Measurements from ENCODE around the gene PIP4K2A. TPM values are rescaled to one million over a fixed set of nuclear protein-coding genes. Genes with fewer than 3 reads are reported as not detected.

The PIP4K2A gene
- polyA plus RNA-seq, 4 donors, result 4.5 to 11.3 (median 9.0) TPM

DNA sequence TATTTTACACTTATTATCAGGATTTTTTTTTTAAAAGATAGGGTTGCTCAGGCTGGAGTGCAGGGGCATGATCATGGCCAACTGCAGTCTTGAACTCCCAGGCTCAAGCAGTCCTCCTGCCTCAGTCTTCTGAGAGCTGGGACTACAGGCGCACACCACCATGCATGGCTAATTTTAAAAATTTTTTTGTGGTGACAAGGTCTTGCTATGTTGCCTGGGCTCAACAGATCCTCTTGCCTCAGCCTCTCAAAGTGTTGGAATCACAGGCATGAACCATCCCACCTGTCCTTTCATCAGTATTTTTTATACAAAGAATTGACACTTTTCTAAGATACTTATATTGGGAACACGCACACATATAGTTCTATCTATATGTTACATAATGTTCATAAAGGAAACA is 99.3 kb downstream of the PIP4K2A start:
- H3K4me3 ChIP-seq (ENCODE audit: low read depth in 1 of 3, low read length in 3 of 3), result no peak overlapping the region
- H3K27ac ChIP-seq (ENCODE audit: low read depth in 1 of 3, low read length in 2 of 3), result no peak overlapping the region
- 93 to 96% (median 94%) methylated on average over 2 of the region's 2 CpGs for WGBS, 3 donors
- H3K36me3 ChIP-seq (ENCODE audit: control insufficient read depth in 3 of 3, insufficient read depth in 2 of 3, low read depth in 1 of 3, low read length in 3 of 3), result peaks cover 0 to 4% (median 0%) of the 10 kb centered on the region in 3 donors
- H3K4me1 ChIP-seq (ENCODE audit: control insufficient read depth in 3 of 3, insufficient read depth in 2 of 3, low read depth in 1 of 3, low read length in 2 of 3), result peaks cover 0 to 13% (median 2%) of the 10 kb centered on the region in 3 donors
- DNase-seq, result no peak
- no peaks in the 10 kb centered on the region for H3K27me3 ChIP-seq (ENCODE audit: control insufficient read depth in 3 of 3, insufficient read depth in 3 of 3, low read length in 3 of 3)
- H3K9me3 ChIP-seq (ENCODE audit: control insufficient read depth in 2 of 2, insufficient read depth in 1 of 2, low read depth in 1 of 2, low read length in 1 of 2), result no peaks in the 10 kb centered on the region
- no peak for FAIRE-seq

DNA sequence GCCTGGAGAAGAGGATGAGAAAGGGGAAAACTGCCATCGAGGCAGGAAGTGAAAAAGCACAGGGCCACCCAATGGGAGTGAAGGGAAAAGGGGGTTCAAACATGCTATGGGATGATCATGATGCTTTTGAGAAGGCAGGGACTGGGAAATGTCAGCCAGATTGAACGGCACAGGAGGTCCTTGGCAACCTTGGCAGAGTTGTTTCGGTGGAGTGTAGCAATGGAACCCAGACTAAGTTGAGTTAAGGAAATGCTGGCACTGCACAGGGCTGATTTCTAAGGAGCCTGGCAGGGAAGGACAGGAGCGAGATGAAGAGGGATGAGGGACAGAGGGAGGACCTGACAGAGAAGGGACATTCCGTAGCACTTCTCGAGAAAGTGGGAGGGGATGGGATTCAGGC is 101.4 kb downstream of the PIP4K2A start:
- WGBS, 3 donors, result 89 to 95% (median 90%) methylated on average over 6 of the region's 6 CpGs
- no peak for FAIRE-seq
- Histone ChIP-seq H3K4me3 (ENCODE audit: low read depth in 1 of 3, low read length in 3 of 3) (no peak overlapping the region), H3K36me3 (ENCODE audit: control insufficient read depth in 3 of 3, insufficient read depth in 2 of 3, low read depth in 1 of 3, low read length in 3 of 3) (peaks cover 0 to 7% (median 0%) of the 10 kb centered on the region in 3 donors), H3K4me1 (ENCODE audit: control insufficient read depth in 3 of 3, insufficient read depth in 2 of 3, low read depth in 1 of 3, low read length in 2 of 3) (peaks cover 0 to 12% (median 0%) of the 10 kb centered on the region in 3 donors), H3K27ac (ENCODE audit: low read depth in 1 of 3, low read length in 2 of 3) (no peak overlapping the region), H3K27me3 (ENCODE audit: control insufficient read depth in 3 of 3, insufficient read depth in 3 of 3, low read length in 3 of 3) (no peaks in the 10 kb centered on the region), H3K9me3 (ENCODE audit: control insufficient read depth in 2 of 2, insufficient read depth in 1 of 2, low read depth in 1 of 2, low read length in 1 of 2) (no peaks in the 10 kb centered on the region)
- no peak for DNase-seq

DNA sequence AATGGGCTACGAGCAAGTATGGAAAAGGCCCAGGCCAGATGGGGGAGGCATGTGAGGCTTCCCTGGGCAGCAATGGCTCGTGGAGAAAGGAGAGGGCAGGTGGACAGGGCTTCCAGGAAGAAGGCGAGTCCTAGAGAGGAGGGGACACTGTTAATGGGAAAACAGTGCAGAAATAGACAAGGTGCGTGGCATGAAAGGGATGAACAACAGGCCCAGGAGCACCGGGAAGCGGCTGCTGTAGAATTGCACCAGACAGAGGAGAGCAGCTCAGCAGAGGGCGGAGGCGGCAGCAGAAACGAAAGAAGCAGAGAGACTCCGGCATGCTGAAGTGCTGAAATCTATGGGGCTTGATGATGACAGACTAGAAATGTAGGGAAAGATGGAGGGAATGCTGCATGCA is 102.1 kb downstream of the PIP4K2A start:
- FAIRE-seq (no peak), DNase-seq (no peak)
- peaks cover 0 to 7% (median 0%) of the 10 kb centered on the region in 3 donors for H3K36me3 ChIP-seq (ENCODE audit: control insufficient read depth in 3 of 3, insufficient read depth in 2 of 3, low read depth in 1 of 3, low read length in 3 of 3)
- H3K4me1 ChIP-seq (ENCODE audit: control insufficient read depth in 3 of 3, insufficient read depth in 2 of 3, low read depth in 1 of 3, low read length in 2 of 3), result peaks cover 0 to 9% (median 0%) of the 10 kb centered on the region in 3 donors
- peak overlapping the region in 2 of 3 donors; percentile 22 to 50 for H3K27ac ChIP-seq (ENCODE audit: low read depth in 1 of 3, low read length in 2 of 3)
- no peaks in the 10 kb centered on the region for H3K27me3 ChIP-seq (ENCODE audit: control insufficient read depth in 3 of 3, insufficient read depth in 3 of 3, low read length in 3 of 3)
- WGBS, 3 donors, result 76 to 77% (median 77%) methylated on average over 10 of the region's 10 CpGs
- H3K9me3 ChIP-seq (ENCODE audit: control insufficient read depth in 2 of 2, insufficient read depth in 1 of 2, low read depth in 1 of 2, low read length in 1 of 2), result no peaks in the 10 kb centered on the region
- H3K4me3 ChIP-seq (ENCODE audit: low read depth in 1 of 3, low read length in 3 of 3), result no peak overlapping the region

DNA sequence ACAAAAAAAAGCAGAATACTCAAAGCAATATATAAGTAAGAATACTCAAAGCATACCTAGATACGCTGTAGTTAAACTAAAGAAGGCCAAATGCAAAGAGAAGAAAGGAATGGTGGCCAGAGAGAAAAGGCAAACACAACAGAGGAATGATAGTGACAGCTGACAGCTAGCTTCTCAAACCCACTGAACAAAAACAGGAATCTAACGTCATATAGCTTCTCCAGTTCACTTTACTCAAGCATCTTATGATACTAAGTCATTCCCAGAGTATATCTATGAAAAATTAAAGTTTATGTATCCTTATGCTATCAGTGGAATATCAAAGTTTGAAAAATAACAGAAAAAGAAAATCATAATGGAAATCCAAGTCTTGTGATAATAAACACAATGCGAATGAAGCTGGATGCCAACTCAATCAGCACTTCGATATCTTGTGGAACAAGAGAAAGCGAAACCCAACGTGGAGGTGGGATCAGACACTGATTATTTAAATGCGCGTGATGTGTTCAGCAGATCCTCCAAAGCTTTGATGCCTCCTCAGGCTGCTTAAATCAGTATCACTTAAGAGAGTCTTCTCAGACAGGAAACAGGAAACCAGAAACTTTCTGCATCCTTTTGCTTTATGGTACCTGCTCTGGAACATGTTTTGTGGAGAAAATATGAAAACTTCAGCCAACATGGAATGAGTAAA is 102.8 kb downstream of the PIP4K2A start:
- no peak overlapping the region for H3K4me3 ChIP-seq (ENCODE audit: low read depth in 1 of 3, low read length in 3 of 3)
- H3K4me1 ChIP-seq (ENCODE audit: control insufficient read depth in 3 of 3, insufficient read depth in 2 of 3, low read depth in 1 of 3, low read length in 2 of 3), result peaks cover 0 to 9% (median 0%) of the 10 kb centered on the region in 3 donors

DNA sequence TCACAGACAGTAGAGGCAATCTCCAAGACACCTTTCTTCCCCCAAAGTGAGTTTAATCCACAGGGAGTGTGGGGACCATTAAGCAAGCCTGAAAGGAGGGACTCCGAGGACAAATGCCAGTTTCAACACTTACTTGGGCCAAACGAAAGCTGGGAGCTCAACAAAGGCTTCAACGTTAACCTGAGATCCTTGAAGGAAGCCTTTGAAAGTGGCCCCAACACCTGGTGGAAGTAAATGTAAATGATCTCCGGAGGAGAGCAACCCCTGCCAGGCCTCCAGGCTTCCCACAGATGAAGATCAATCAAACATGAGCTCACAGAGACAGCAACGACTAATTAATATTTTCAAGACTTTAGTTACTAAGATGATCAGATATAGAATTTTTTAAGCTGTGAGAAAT is 103.8 kb downstream of the PIP4K2A start:
- Histone ChIP-seq H3K4me1 (ENCODE audit: control insufficient read depth in 3 of 3, insufficient read depth in 2 of 3, low read depth in 1 of 3, low read length in 2 of 3) (peaks cover 0 to 3% (median 0%) of the 10 kb centered on the region in 3 donors), H3K4me3 (ENCODE audit: low read depth in 1 of 3, low read length in 3 of 3) (no peak overlapping the region), H3K36me3 (ENCODE audit: control insufficient read depth in 3 of 3, insufficient read depth in 2 of 3, low read depth in 1 of 3, low read length in 3 of 3) (peaks cover 0 to 7% (median 0%) of the 10 kb centered on the region in 3 donors), H3K27me3 (ENCODE audit: control insufficient read depth in 3 of 3, insufficient read depth in 3 of 3, low read length in 3 of 3) (no peaks in the 10 kb centered on the region), H3K9me3 (ENCODE audit: control insufficient read depth in 2 of 2, insufficient read depth in 1 of 2, low read depth in 1 of 2, low read length in 1 of 2) (no peaks in the 10 kb centered on the region), H3K27ac (ENCODE audit: low read depth in 1 of 3, low read length in 2 of 3) (peak overlapping the region in 1 of 3 donors; percentile 5)
- 72 to 83% (median 82%) methylated on average over 5 of the region's 5 CpGs for WGBS, 3 donors
- no peak for DNase-seq
- no peak for FAIRE-seq

More for the DNA sequence above, 102.8 kb downstream of the PIP4K2A start:
- Histone ChIP-seq H3K36me3 (ENCODE audit: control insufficient read depth in 3 of 3, insufficient read depth in 2 of 3, low read depth in 1 of 3, low read length in 3 of 3) (peaks cover 0 to 7% (median 0%) of the 10 kb centered on the region in 3 donors), H3K9me3 (ENCODE audit: control insufficient read depth in 2 of 2, insufficient read depth in 1 of 2, low read depth in 1 of 2, low read length in 1 of 2) (no peaks in the 10 kb centered on the region), H3K27ac (ENCODE audit: low read depth in 1 of 3, low read length in 2 of 3) (peak overlapping the region in 1 of 3 donors; percentile 52), H3K27me3 (ENCODE audit: control insufficient read depth in 3 of 3, insufficient read depth in 3 of 3, low read length in 3 of 3) (no peaks in the 10 kb centered on the region)
- 71 to 82% (median 74%) methylated on average over 8 of the region's 8 CpGs for WGBS, 3 donors
- FAIRE-seq (no peak), DNase-seq (peak in 1 of 2 donors; percentile 53)

DNA sequence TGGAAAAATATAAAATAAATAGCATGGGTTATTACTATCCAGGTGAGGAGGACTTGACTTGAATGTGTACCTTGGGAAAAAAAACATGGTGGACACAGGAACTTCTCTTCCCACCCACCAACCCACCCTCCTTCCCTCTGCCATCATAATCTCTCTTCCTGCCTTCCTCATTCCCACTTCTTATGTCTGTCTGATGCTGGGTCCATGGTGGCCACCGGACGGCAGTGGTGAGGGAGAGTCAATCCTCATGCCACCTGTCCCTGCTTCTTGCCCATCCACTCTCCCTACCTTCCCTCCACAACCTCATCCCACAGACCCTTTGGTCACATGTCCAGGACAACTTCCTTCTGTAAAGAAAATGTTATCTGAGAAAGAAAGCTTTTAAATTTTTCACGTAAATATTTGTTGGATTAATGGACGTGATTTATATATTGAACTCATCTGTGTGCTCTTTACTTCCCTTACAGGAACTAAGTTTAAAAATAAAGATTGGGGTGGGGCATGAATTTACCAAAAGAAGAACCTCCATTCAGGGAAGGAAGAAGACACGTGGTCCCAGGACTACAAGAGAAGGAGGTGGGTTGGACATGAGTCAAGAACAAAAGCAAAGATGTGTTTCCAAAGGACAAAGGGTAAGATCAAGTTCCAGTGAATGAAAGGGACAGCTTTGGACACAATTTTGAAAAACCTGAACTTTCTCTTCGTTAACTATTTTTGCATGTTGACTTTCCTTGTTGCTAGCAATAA is 104.5 kb downstream of the PIP4K2A start:
- H3K9me3 ChIP-seq (ENCODE audit: control insufficient read depth in 2 of 2, insufficient read depth in 1 of 2, low read depth in 1 of 2, low read length in 1 of 2), result no peaks in the 10 kb centered on the region
- WGBS, 3 donors, result 47 to 73% (median 65%) methylated on average over 6 of the region's 6 CpGs
- DNase-seq (no peak), FAIRE-seq (no peak)
- no peaks in the 10 kb centered on the region for H3K27me3 ChIP-seq (ENCODE audit: control insufficient read depth in 3 of 3, insufficient read depth in 3 of 3, low read length in 3 of 3)
- H3K4me3 ChIP-seq (ENCODE audit: low read depth in 1 of 3, low read length in 3 of 3), result no peak overlapping the region
- peaks cover 0 to 7% (median 0%) of the 10 kb centered on the region in 3 donors for H3K36me3 ChIP-seq (ENCODE audit: control insufficient read depth in 3 of 3, insufficient read depth in 2 of 3, low read depth in 1 of 3, low read length in 3 of 3)
- no peak overlapping the region for H3K27ac ChIP-seq (ENCODE audit: low read depth in 1 of 3, low read length in 2 of 3)
- peaks cover 0 to 5% (median 0%) of the 10 kb centered on the region in 3 donors for H3K4me1 ChIP-seq (ENCODE audit: control insufficient read depth in 3 of 3, insufficient read depth in 2 of 3, low read depth in 1 of 3, low read length in 2 of 3)

DNA sequence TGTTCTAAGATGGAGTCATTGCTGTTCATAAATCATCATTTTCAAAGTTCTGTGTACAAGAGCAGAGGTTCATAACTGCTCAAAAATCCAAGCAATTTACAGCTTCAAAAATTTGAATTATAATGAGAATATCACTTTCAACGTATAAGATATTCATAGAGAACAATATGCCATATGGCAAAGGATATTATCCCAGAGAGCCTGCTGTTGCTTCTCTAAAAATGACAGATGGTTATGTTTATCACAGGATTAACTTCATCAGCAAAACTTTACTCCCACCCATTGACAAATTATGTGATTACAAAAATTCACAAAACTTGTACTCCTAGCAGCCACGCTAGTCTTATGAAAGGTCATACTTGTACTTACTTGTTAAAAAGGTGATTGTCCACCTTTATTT is 105.1 kb downstream of the PIP4K2A start:
- H3K27ac ChIP-seq (ENCODE audit: low read depth in 1 of 3, low read length in 2 of 3), result no peak overlapping the region
- H3K4me3 ChIP-seq (ENCODE audit: low read depth in 1 of 3, low read length in 3 of 3), result no peak overlapping the region
- WGBS, 3 donors, result 78 to 96% (median 90%) methylated on average over 2 of the region's 2 CpGs
- no peaks in the 10 kb centered on the region for H3K27me3 ChIP-seq (ENCODE audit: control insufficient read depth in 3 of 3, insufficient read depth in 3 of 3, low read length in 3 of 3)
- no peaks in the 10 kb centered on the region for H3K9me3 ChIP-seq (ENCODE audit: control insufficient read depth in 2 of 2, insufficient read depth in 1 of 2, low read depth in 1 of 2, low read length in 1 of 2)
- H3K4me1 ChIP-seq (ENCODE audit: control insufficient read depth in 3 of 3, insufficient read depth in 2 of 3, low read depth in 1 of 3, low read length in 2 of 3), result peaks cover 0 to 12% (median 0%) of the 10 kb centered on the region in 3 donors
- DNase-seq (no peak), FAIRE-seq (no peak)
- H3K36me3 ChIP-seq (ENCODE audit: control insufficient read depth in 3 of 3, insufficient read depth in 2 of 3, low read depth in 1 of 3, low read length in 3 of 3), result peaks cover 0 to 11% (median 0%) of the 10 kb centered on the region in 3 donors

DNA sequence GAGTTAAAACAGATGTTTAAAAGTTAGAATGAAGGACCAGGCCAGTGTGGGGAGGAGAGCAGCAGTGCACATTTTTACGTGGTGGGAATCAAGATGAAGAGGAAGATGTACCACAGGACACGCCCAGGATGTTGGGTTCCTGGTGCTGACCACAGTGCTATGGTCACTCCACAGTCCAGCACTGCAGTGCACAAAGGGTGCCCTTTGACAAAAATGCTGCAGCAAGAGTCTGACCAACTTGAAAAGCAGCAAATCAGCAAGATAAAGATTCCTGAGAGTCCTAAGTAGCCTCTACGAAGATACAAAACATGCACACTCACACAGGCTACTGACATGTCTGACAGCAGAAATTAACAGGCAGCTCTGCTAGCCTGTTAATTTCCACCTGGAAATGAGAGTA is 107.1 kb downstream of the PIP4K2A start:
- FAIRE-seq, result no peak

More for the DNA sequence above, 107.1 kb downstream of the PIP4K2A start:
- 40 to 60% (median 48%) methylated on average over 3 of the region's 3 CpGs for WGBS, 3 donors
- DNase-seq, result no peak
- no peaks in the 10 kb centered on the region for H3K27me3 ChIP-seq (ENCODE audit: control insufficient read depth in 3 of 3, insufficient read depth in 3 of 3, low read length in 3 of 3)
- H3K27ac ChIP-seq (ENCODE audit: low read depth in 1 of 3, low read length in 2 of 3), result no peak overlapping the region
- no peaks in the 10 kb centered on the region for H3K9me3 ChIP-seq (ENCODE audit: control insufficient read depth in 2 of 2, insufficient read depth in 1 of 2, low read depth in 1 of 2, low read length in 1 of 2)
- peaks cover 0 to 12% (median 0%) of the 10 kb centered on the region in 3 donors for H3K36me3 ChIP-seq (ENCODE audit: control insufficient read depth in 3 of 3, insufficient read depth in 2 of 3, low read depth in 1 of 3, low read length in 3 of 3)
- H3K4me1 ChIP-seq (ENCODE audit: control insufficient read depth in 3 of 3, insufficient read depth in 2 of 3, low read depth in 1 of 3, low read length in 2 of 3), result peaks cover 0 to 12% (median 0%) of the 10 kb centered on the region in 3 donors
- no peak overlapping the region for H3K4me3 ChIP-seq (ENCODE audit: low read depth in 1 of 3, low read length in 3 of 3)

Measured in small intestine (tissue), 7 donors.